HEK293 (cell line): ENCODE results near the gene RNF225.

Experiments
- CTCF ChIA-PET: fragments of 350-600 bp; formaldehyde crosslinking; extraction: SDS; loops from one replicate; lab custom pipeline; 2021; ENCODE audit warnings: antibody characterized with exemption; lab: Yijun Ruan, JAX
- POLR2A ChIA-PET: fragments of 300-600 bp; formaldehyde crosslinking; extraction: SDS; loops from one replicate; lab custom pipeline; 2020; ENCODE audit warnings: antibody characterized with exemption, inconsistent platforms; lab: Yijun Ruan, JAX
- H3K27ac ChIP-seq: fragments of 200-500 bp; sonication (Bioruptor generic); 2 replicates; pipeline ENCODE4 v1.5.1; 2014; ENCODE audit warnings: low read depth, low read length, control low read depth, inconsistent platforms; ENCODE audit errors: extremely low read depth
- H3K36me3 ChIP-seq, 2 experiments: fragments of 200-500 bp in 1 of 2; sonication (Bioruptor generic) in 1 of 2; 1 replicate in 1 of 2; 2 replicates in 1 of 2; pipeline ENCODE4 v1.5.1; 2014 to 2017; ENCODE audit warnings: inconsistent platforms in 2 of 2, low read length in 2 of 2; ENCODE audit not compliant: control insufficient read depth in 2 of 2, insufficient read depth in 1 of 2
- H3K4me1 ChIP-seq: fragments of 200-500 bp; sonication (Bioruptor generic); 2 replicates; pipeline ENCODE4 v1.5.1; 2014; ENCODE audit warnings: mild to moderate bottlenecking, low read length, inconsistent platforms; ENCODE audit not compliant: control insufficient read depth, insufficient read depth
- H3K4me3 ChIP-seq: 2 replicates; pipeline ENCODE4 v1.5.1; 2011; ENCODE audit warnings: low read depth, mild to moderate bottlenecking, control low read depth, low read length, moderate library complexity
- H3K9me3 ChIP-seq: fragments of 200-500 bp; sonication (Bioruptor generic); 2 replicates; pipeline ENCODE4 v1.5.1; 2014; ENCODE audit warnings: low read depth, low read length, inconsistent platforms; ENCODE audit not compliant: control insufficient read depth, insufficient read depth
- CTCF ChIP-seq: fragments of 450-650 bp; formaldehyde crosslinking; IDR thresholded peaks from 2 replicates; pipeline ENCODE4 v1.5.1; 2016; ENCODE audit warnings: missing biosample characterization, missing genetic modification characterization
- IKZF3 ChIP-seq: fragments of 450-650 bp; IDR thresholded peaks from 2 replicates; pipeline ENCODE4 v1.5.0; 2018; ENCODE audit warnings: missing biosample characterization, mild to moderate bottlenecking, missing genetic modification characterization, moderate library complexity
- PBX3 ChIP-seq: sonication (generic); formaldehyde crosslinking; IDR thresholded peaks from 2 replicates; pipeline ENCODE4 v1.8.1; 2022; ENCODE audit warnings: mild to moderate bottlenecking, moderate library complexity, missing genetic modification reagents
- PRDM4 ChIP-seq: fragments of 450-650 bp; formaldehyde crosslinking; IDR thresholded peaks from 2 replicates; pipeline ENCODE4 v1.5.1; 2017; ENCODE audit warnings: missing biosample characterization, missing genetic modification characterization
- SCRT1 ChIP-seq: fragments of 450-650 bp; formaldehyde crosslinking; IDR thresholded peaks from 2 replicates; pipeline ENCODE4 v1.5.1; 2016; ENCODE audit warnings: missing biosample characterization, missing genetic modification characterization, borderline replicate concordance
- SP7 ChIP-seq: fragments of 450-650 bp; formaldehyde crosslinking; IDR thresholded peaks from 2 replicates; pipeline ENCODE4 v1.5.1; 2016; ENCODE audit warnings: missing biosample characterization, missing genetic modification characterization
- ZBTB21 ChIP-seq: fragments of 450-650 bp; formaldehyde crosslinking; IDR thresholded peaks from 2 replicates; pipeline ENCODE4 v1.5.1; 2017; ENCODE audit warnings: missing biosample characterization, missing genetic modification characterization
- ZFP41 ChIP-seq: fragments of 450-650 bp; formaldehyde crosslinking; IDR thresholded peaks from 2 replicates; pipeline ENCODE4 v1.5.1; 2016; ENCODE audit warnings: missing biosample characterization, missing genetic modification characterization, borderline replicate concordance
- ZNF112 ChIP-seq: fragments of 450-650 bp; formaldehyde crosslinking; IDR thresholded peaks from 2 replicates; pipeline ENCODE4 v1.5.0; 2017; ENCODE audit warnings: missing biosample characterization, missing genetic modification characterization
- ZNF148 ChIP-seq: fragments of 450-650 bp; formaldehyde crosslinking; IDR thresholded peaks from 2 replicates; pipeline ENCODE4 v1.5.0; 2017; ENCODE audit warnings: missing biosample characterization, missing genetic modification characterization, borderline replicate concordance
- ZNF239 ChIP-seq: fragments of 450-650 bp; formaldehyde crosslinking; IDR thresholded peaks from 2 replicates; pipeline ENCODE4 v1.5.1; 2016; ENCODE audit warnings: missing biosample characterization, missing genetic modification characterization
- ZNF274 ChIP-seq, 2 experiments: fragments of 200-500 bp in 1 of 2; fragments of 450-650 bp in 1 of 2; sonication (Bioruptor generic) in 1 of 2; formaldehyde crosslinking in 1 of 2; IDR thresholded peaks; 2 replicates each; pipeline versions ENCODE4 v1.5.1 to v1.6.1; 2014 to 2016; ENCODE audit warnings: borderline replicate concordance in 1 of 2, inconsistent platforms in 1 of 2, low read length in 1 of 2, missing biosample characterization in 1 of 2, missing genetic modification characterization in 1 of 2
- ZNF311 ChIP-seq: fragments of 450-650 bp; formaldehyde crosslinking; IDR thresholded peaks from 2 replicates; pipeline ENCODE4 v1.5.1; 2017; ENCODE audit warnings: missing biosample characterization, missing genetic modification characterization, borderline replicate concordance
- ZNF488 ChIP-seq: fragments of 450-650 bp; formaldehyde crosslinking; IDR thresholded peaks from 2 replicates; pipeline ENCODE4 v1.5.1; 2016; ENCODE audit warnings: missing biosample characterization, missing genetic modification characterization
- ZNF518A ChIP-seq: fragments of 450-650 bp; formaldehyde crosslinking; conservative IDR thresholded peaks from 2 replicates; pipeline ENCODE4 v1.5.1; 2016; ENCODE audit warnings: low read depth, missing biosample characterization, missing genetic modification characterization
- ZNF670 ChIP-seq: fragments of 450-650 bp; formaldehyde crosslinking; IDR thresholded peaks from 2 replicates; pipeline ENCODE4 v1.5.1; 2016; ENCODE audit warnings: missing biosample characterization, missing genetic modification characterization, low read depth
- ZNF704 ChIP-seq: fragments of 450-650 bp; formaldehyde crosslinking; IDR thresholded peaks from 2 replicates; pipeline ENCODE4 v1.5.1; 2016; ENCODE audit warnings: missing biosample characterization, missing genetic modification characterization
- ZNF768 ChIP-seq: fragments of 450-650 bp; formaldehyde crosslinking; IDR thresholded peaks from 2 replicates; pipeline ENCODE4 v1.5.1; 2018; ENCODE audit warnings: missing biosample characterization, mild to moderate bottlenecking, missing genetic modification characterization

The RNF225 gene

GRCh38 chr19:58406818-58407657 lies 11.6 kb downstream of the RNF225 start:
- Histone ChIP-seq H3K4me3 (peak overlapping the region; percentile 98; the same call in 1 of the 2 replicates), H3K4me1 (peaks cover 4% of the 10 kb centered on the region; the same call in 1 of the 2 replicates), H3K27ac (peak overlapping the region; percentile 71; the same call in 1 of the 2 replicates), H3K9me3 (no peaks in the 10 kb centered on the region), H3K36me3 (peaks cover 9% of the 10 kb centered on the region in 2 experiments; a peak in 2 of 3 replicates)
- ChIA-PET CTCF (interaction anchor here (0.6 to 1.1 kb wide), 3 partner anchors 10 to 91 kb away, joined by 3 read pairs; no protein-coding TSS in a partner anchor), POLR2A (interaction anchor here (0.6 to 3.2 kb wide), 8 partner anchors 9 to 51 kb away, joined by 3 to 27 read pairs (median 6); partner anchors contain the start of genes RNF225, RPS5, ZNF324B and ZNF497)
- TF ChIP-seq ZNF488 (tag by site-specific recombination) (no peak), PBX3 (CRISPR knock-in tag) (peak; percentile 45; the same call in 1 of the 2 replicates), ZNF518A (no peak), ZNF768 (tag by site-specific recombination) (no peak), ZNF274 (IDR thresholded peaks at IDR 0.05; ENCODE audit: low read length) (no peak), ZNF274 (tag by site-specific recombination; IDR thresholded peaks at IDR 0.05; ENCODE audit: borderline replicate concordance) (no peak), ZNF148 (no peak), ZNF311 (no peak), PRDM4 (no peak), ZBTB21 (no peak), CTCF (tag by site-specific recombination) (peak; percentile 45), ZNF670 (tag by site-specific recombination) (no peak), ZFP41 (no peak), ZNF112 (tag by site-specific recombination) (no peak), SCRT1 (peak; percentile 62; the same call in 1 of the 2 replicates), IKZF3 (tag by site-specific recombination) (no peak), ZNF704 (no peak), SP7 (tag by site-specific recombination) (no peak), ZNF239 (tag by site-specific recombination) (no peak)
